ENCODE measurements around the gene TTC16.
"Not testable (repeated sequence)": the region's sequence is repeated elsewhere in the genome, so short reads cannot be mapped to it uniquely, and the experiment has no call there.

TTC16 gene

DNA sequence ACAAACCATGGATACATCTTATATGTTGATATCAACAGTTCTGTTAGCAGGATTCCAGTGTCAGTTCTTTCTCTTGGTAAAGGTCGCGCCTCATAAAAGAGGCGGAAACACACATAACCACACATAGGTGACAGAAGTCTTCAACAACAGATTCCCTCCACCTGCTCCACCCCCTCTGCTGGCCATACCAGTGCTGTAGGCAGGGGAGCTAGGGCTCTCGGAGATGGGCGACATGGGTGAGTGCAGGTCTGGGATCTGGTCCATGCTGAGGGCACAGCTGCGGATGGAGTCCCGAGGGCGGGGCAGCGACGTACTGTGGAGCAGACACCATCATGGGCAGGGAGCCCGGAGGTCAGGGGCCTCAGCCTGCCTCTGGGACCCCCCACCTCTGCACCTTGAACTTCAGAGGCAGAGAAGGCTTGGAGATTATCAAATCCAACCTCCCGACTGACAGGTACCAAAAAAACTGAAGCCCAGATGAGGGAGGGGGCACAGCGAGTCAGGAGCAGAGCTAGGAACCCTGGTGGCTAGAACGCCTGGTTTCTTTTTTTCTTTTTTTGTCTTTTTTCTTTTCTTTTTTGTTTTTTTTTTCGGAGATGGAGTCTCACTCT lies 31.2 kb downstream of the TTC16 start:
- peak; percentile 61 for DNase-seq

DNA sequence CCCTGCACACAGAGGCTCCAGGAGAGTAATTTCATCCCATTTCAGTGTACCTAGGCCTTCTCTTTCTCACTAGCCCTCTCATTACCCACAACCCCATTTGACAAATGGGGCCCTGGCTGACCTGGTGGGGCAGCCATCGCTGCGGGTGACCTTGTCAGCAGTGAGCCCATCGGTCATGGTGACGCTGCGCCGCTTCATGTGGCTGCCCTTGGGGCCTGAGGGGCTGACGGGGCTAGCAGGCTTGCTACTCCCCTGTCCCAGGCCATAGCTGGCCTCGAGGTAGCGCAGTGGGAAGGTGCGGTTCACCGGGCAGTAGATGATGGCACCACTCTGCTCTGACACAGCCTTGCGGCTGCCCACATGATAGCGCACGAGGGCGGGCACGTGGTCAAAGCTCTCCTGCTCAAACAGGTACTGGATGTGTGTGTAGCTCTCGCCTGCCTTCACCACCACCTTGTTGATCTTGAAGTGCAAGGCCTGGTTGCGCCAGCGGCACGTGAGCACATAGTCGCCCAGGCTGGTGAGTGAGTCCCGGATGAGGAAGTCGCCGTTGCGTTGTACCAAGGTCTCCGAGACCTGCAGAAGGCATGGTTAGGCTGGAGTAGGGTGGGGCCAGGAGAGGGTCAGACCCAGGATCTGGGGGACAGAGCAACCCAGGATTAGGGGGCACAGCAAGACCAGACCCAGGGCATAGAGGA lies 33.4 kb downstream of the TTC16 start:
- no peak for DNase-seq

GRCh38 chr9:127751269-127752054 lies 35.6 kb downstream of the TTC16 start:
- DNase-seq, result no peak

DNA sequence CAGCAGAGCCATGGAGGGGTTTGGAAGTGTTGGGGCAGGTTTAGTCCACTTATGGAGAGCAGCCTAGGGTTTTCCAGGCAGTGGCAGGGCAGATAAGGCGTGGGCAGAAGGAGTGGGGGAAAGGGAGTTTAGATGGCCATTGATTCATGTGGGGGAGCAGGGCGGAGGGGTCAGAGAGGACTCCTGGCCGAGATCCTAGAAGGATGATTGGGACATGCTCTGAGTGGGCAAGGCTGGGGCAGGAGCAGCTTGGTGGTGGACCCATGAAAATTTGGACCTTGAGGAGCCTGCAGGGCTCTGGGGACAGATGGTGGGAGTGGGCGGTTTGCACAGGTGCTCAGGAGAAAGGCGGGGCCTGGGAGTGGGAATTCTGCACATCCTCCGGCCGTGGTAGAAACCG lies 37.3 kb downstream of the TTC16 start:
- no peak for DNase-seq

DNA sequence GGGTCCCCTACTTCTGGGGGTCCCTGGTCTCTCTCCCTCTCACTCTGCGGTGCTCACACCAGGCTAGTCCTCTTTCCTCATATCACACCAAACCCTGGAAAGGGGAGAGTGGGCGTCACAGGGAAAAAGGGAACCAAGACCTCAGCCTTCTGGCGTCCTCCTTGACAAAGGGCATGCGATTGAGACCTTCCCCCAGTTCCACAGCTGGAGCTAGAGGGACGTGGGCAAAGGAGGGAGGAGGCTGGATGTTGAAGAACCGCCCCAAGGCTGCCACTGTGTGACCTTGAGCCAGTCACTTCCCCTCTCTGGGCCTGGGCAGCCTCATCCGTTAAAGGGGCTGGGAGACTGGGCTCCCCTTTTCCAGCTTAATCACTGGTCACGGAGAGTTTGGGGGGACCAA lies 37.7 kb downstream of the TTC16 start:
- DNase-seq, result no peak

DNA sequence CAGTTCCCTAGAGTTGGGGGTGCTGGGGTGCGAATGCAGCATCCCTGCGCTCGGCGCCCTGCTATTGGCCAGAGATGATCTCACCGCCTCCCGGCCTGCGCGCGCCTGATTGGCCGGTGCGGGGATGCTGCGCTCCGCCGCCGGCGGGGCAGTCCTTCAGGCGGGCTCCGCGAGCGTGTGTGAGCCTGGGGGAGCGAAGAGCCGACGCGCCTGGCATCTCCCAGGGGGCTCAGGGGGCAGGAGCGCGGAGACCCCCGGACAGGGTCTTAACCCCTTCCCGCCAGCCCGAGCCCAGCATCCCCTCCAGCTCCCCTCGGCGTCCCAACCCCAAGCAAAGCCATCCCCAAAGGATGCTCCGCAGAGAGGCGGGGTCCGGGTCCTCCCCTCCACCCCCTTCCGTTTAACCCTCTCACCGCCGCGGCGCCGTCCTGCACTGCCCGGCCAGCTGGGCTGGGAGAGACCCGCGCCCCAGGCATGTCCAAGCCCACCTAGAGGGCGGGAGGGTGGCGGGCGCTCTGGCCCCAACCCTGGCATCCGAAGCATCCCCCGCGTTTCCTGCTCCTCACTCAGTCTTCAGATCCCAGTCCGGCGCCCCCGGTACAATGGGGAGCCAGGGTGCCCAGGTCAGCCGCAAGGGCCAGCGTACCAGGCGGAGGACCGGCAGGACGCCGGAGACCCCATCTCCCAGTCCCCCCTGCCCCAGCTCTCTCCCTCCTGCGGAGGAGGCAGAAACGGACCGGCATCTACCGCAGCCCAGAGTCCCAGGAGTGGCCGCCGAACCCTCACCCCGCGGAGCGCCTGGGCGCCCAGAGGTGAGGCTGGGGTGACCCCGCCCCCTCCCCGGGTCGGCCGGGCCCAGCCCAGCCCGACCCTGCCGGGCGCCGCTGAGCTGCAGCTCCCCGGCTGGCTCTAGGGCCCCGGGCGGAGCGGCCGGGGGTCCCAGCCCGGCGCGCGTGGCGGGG lies 38.5 kb downstream of the TTC16 start:
- DNase-seq, result no peak

GRCh38 chr9:127755061-127756060 lies 39.5 kb downstream of the TTC16 start:
- no peak for DNase-seq

DNA sequence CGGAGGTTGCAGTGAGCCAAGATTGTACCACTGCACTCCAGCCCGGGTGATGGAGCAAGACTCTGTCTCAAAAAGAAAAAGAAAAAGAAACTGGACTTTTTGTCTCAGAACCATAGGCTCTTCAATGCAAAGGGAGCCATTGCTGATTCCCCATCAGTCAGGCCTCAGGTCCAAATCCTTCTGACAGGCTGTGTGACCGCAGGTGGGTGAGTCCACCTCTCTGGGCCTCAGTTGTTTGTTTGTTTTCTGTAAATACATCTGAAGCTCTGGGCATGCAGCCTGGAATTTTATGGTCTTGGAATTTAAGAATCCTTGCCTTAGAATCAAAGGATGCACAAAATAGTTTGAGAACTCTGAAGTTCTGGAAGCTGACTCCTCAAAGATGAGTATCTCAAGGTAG lies 40.4 kb downstream of the TTC16 start:
- DNase-seq, result no peak

GRCh38 chr9:127756776-127757175 lies 40.9 kb downstream of the TTC16 start:
- DNase-seq, result not testable (repeated sequence)

- no peak for DNase-seq
These were observed 43.0 kb downstream of the TTC16 start for GRCh38 chr9:127758843-127759242.

GRCh38 chr9:127761061-127761460 lies 45.2 kb downstream of the TTC16 start:
- DNase-seq, result no peak

- DNase-seq, result no peak
These were observed 45.6 kb downstream of the TTC16 start for GRCh38 chr9:127761491-127761956.

GRCh38 chr9:127762111-127762676 lies 46.3 kb downstream of the TTC16 start:
- no peak for DNase-seq

DNA sequence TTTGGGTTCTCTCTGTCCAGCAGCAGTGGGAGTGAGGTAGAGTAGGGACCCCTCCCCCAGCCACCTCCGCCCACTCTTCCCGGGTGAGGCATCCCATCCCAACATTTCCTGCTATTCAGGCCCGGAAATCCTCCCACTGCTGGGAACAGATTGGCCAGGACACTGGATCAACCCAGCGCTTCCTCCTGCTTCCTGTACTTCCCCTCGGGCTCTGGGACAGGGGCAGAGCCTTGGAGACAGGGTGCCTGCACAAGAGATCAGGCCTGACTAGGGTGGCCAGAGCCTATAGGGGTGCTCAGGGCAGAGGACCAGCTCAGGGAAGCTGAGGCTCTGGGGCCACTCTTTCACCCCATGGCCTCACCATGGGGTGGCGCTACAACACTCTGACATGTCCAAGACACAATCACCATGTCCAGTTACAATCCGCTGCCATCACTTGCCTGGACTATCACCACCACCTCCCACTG lies 48.1 kb downstream of the TTC16 start:
- DNase-seq, result peak; percentile 61

GRCh38 chr9:127765418-127765817 lies 49.5 kb downstream of the TTC16 start:
- no peak for DNase-seq

GRCh38 chr9:127767410-127767809 lies 51.5 kb downstream of the TTC16 start:
- DNase-seq, result peak; percentile 52

DNA sequence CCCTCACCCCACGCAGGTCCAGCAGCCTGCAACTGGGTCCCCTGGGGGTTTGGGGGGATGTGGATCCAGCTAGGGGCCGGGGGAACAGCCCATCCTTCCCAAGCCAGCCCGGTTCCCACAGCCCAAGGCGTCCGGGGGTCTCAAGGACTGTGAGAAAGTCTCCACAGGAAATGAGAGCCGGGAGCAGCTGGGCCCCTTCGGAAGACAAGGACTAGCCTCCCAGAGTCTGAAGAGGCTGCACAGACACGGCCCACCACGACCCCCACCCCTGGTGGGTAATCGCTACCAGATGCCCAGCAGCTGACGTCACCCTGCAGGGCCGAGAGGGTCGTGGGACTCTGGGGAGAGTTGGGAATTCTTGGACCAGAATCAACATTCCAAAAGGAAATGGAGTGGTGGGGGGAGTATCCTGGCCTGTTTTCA lies 52.0 kb downstream of the TTC16 start:
- no peak for DNase-seq

DNA sequence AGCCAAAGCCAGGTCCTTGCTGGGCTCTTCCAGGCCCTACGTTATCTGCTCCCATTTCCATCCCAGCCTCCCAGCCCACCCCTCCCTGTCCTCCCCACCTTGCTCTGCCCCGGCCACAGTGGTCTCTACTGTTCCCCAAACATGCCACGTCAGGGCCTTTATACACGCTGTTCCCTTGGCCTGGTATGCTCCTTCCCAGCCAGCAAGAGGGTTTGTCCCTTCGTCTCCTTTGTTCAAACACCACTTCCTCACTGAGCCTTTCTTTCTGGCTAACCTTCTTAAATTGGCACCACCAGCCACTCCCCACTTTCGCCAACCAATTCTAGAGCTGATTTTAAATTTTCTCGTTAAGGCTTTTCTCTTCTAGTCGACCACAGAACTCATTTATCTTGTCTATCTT lies 52.8 kb downstream of the TTC16 start:
- DNase-seq, result no peak

GRCh38 chr9:127769101-127769500 lies 53.2 kb downstream of the TTC16 start:
- DNase-seq, result no peak

- DNase-seq, result no peak
These were observed 54.2 kb downstream of the TTC16 start for GRCh38 chr9:127769929-127770582.

Measured in CD4-positive, alpha-beta T cell treated with Interleukin-6 for 4 hours (primary cell).